ENCODE measurements around the gene KDR.

DNA sequence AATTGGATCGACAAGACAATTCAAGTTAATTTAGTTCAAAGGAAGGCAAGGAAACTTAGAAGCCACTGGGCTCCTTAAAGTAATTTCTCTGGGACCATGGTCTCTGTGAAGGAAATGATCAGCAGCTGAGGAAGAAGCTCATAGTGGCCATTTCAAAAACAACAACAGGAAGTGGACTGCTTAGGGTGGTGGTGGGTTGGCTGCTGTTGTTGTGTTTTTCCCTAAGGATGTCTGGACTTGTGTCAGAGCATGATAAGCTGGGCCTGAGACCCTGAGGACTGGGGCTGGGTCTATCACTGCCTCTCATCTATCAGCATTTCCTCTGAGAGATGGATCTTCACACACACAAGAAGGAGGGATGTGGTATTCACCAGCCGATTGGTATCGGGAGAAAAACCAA, 18.3 kb downstream of the KDR start:
- TF ChIP-seq CTCF (IDR thresholded peaks at IDR 0.05 in 4 of 5, conservative IDR thresholded peaks at IDR 0.05 in 1 of 5) (no peak), POLR2A (IDR thresholded peaks at IDR 0.05) (no peak)

Measured in gastrocnemius medialis (tissue), 4 donors.